GM12878 (cell line): ENCODE measurements around the gene CNTN4. TPM values are rescaled to one million over a fixed set of nuclear protein-coding genes. Genes with fewer than 3 reads are reported as not detected.

Source experiments
- ATAC-seq: fragments of 200-7000 bp; cut with Tn5 transposase; 3 replicates; pipeline ENCODE4 v1.9.1; 2020; ENCODE audit warnings: mild to moderate bottlenecking, moderate library complexity
- BruUV-seq: library from RNA; stranded (reverse); fragments of 400-500 nt; replicated peaks from 2 replicates; lab custom pipeline; 2021; lab: Mats Ljungman, UMichigan
- CTCF ChIA-PET: fragments of 300-600 bp; sonication (Branson Sonifier 250); formaldehyde crosslinking; extraction: SDS; loops from one replicate; lab custom pipeline; 2021; ENCODE audit warnings: inconsistent platforms; lab: Yijun Ruan, JAX
- POLR2A ChIA-PET: fragments of 350-600 bp; formaldehyde crosslinking; extraction: SDS; loops from one replicate; lab custom pipeline; 2021; ENCODE audit warnings: inconsistent platforms; lab: Charles Lee
- RAD21 ChIA-PET: fragments of 300-600 bp; sonication (Branson Sonifier 250); formaldehyde crosslinking; loops from one replicate; lab custom pipeline; 2023; ENCODE audit warnings: antibody characterized with exemption; ENCODE audit not compliant: unreplicated experiment; lab: Charles Lee
- SMC1A ChIA-PET: fragments of 300-600 bp; sonication (Branson Sonifier 250); formaldehyde crosslinking; loops from one replicate; lab custom pipeline; 2023; ENCODE audit not compliant: unreplicated experiment, uncharacterized antibody; lab: Charles Lee
- DNase-seq: peaks from one replicate; pipeline ENCODE4 v3.0.0-alpha.2; 2011; ENCODE audit warnings: low read depth, low spot score
- FAIRE-seq: peaks from 3 replicates; lab custom pipeline; 2011; peaks lifted over from hg19 to GRCh38; lab: Jason Lieb, UNC
- H2AFZ ChIP-seq: 2 replicates; pipeline ENCODE4 v1.6.0; 2011; ENCODE audit warnings: low read depth, low read length, control low read depth; ENCODE audit not compliant: control insufficient read depth
- H3K27ac ChIP-seq: 2 replicates; pipeline ENCODE4 v1.5.1; 2011; ENCODE audit warnings: control low read depth; ENCODE audit not compliant: control insufficient read depth, insufficient read depth
- H3K27me3 ChIP-seq, 2 experiments: replicated peaks in 1 of 2; 2 replicates each; pipeline versions ENCODE4 v1.6.0 to v1.6.1; 2011; ENCODE audit warnings: low read length in 1 of 2; ENCODE audit not compliant: control insufficient read depth in 2 of 2, insufficient read depth in 2 of 2
- H3K36me3 ChIP-seq, 2 experiments: 2 replicates each; pipeline ENCODE4 v1.5.1; 2011; ENCODE audit warnings: low read length in 1 of 2; ENCODE audit not compliant: control insufficient read depth in 2 of 2, insufficient read depth in 2 of 2
- H3K4me1 ChIP-seq: 2 replicates; pipeline ENCODE4 v1.6.1; 2011; ENCODE audit warnings: mild to moderate bottlenecking, low read length, moderate library complexity, mixed read lengths; ENCODE audit not compliant: control insufficient read depth, insufficient read depth
- H3K4me2 ChIP-seq: 2 replicates; pipeline ENCODE4 v1.6.0; 2011; ENCODE audit warnings: control low read depth; ENCODE audit not compliant: control insufficient read depth, insufficient read depth
- H3K4me3 ChIP-seq: fragments of 200-600 bp; sonication (generic); 2 replicates; pipeline ENCODE4 v1.5.1; 2016
- H3K79me2 ChIP-seq: 2 replicates; pipeline ENCODE4 v1.6.0; 2011; ENCODE audit warnings: low read length; ENCODE audit not compliant: control insufficient read depth, insufficient read depth
- H3K9ac ChIP-seq: 2 replicates; pipeline ENCODE4 v1.8.0; 2011; ENCODE audit warnings: low read length, control low read depth, mixed read lengths; ENCODE audit not compliant: control insufficient read depth, insufficient read depth
- H3K9me3 ChIP-seq: replicated peaks from 3 replicates; pipeline ENCODE4 v1.5.1; 2011; ENCODE audit warnings: mild to moderate bottlenecking, low read length; ENCODE audit not compliant: control insufficient read depth, insufficient read depth
- H4K20me1 ChIP-seq: 2 replicates; pipeline ENCODE4 v1.6.0; 2011; ENCODE audit not compliant: control insufficient read depth, insufficient read depth
- BMI1 ChIP-seq: fragments of 450-650 bp; IDR thresholded peaks from 2 replicates; pipeline ENCODE4 v1.6.1; 2016; ENCODE audit warnings: mild to moderate bottlenecking, moderate library complexity, borderline replicate concordance
- HDGF ChIP-seq: fragments of 450-650 bp; IDR thresholded peaks from 2 replicates; pipeline ENCODE4 v1.6.1; 2016; ENCODE audit warnings: antibody characterized with exemption
- KAT2A ChIP-seq: conservative IDR thresholded peaks from 2 replicates; pipeline ENCODE4 v1.6.1; 2011; ENCODE audit warnings: low read depth, low read length; ENCODE audit not compliant: control insufficient read depth
- NRF1 ChIP-seq: conservative IDR thresholded peaks from 2 replicates; pipeline ENCODE4 v1.6.1; 2011; ENCODE audit warnings: mild to moderate bottlenecking, low read depth, low read length, improper control_type of control experiment
- PAX8 ChIP-seq: fragments of 450-650 bp; IDR thresholded peaks from 2 replicates; pipeline ENCODE4 v1.6.1; 2017; ENCODE audit warnings: mild to moderate bottlenecking, moderate library complexity
- PML ChIP-seq: IDR thresholded peaks from 2 replicates; pipeline ENCODE4 v1.6.1; 2012; ENCODE audit warnings: low read length, inconsistent platforms
- RCOR1 ChIP-seq: conservative IDR thresholded peaks from 2 replicates; pipeline ENCODE4 v1.6.1; 2012; ENCODE audit warnings: low read depth, low read length, improper control_type of control experiment
- SIX5 ChIP-seq: IDR thresholded peaks from 2 replicates; pipeline ENCODE4 v1.6.1; 2011; ENCODE audit warnings: mild to moderate bottlenecking, low read depth, low read length, moderate library complexity; ENCODE audit not compliant: severe bottlenecking
- TAF1 ChIP-seq: IDR thresholded peaks from 2 replicates; pipeline ENCODE4 v1.6.1; 2011; ENCODE audit warnings: mild to moderate bottlenecking, low read depth, low read length, borderline replicate concordance
- TCF3 ChIP-seq: IDR thresholded peaks from 2 replicates; pipeline ENCODE4 v1.6.1; 2012; ENCODE audit warnings: low read depth, mild to moderate bottlenecking, low read length, borderline replicate concordance; ENCODE audit not compliant: insufficient read depth
- TCF7 ChIP-seq: IDR thresholded peaks from 2 replicates; pipeline ENCODE4 v1.6.1; 2014; ENCODE audit warnings: antibody characterized with exemption, borderline replicate concordance
- YBX1 ChIP-seq: fragments of 450-650 bp; IDR thresholded peaks from 2 replicates; pipeline ENCODE4 v1.6.1; 2016; ENCODE audit warnings: antibody characterized with exemption
- ZBTB11 ChIP-seq: fragments of 450-650 bp; formaldehyde crosslinking; IDR thresholded peaks from 2 replicates; pipeline ENCODE4 v1.5.0; 2022; ENCODE audit warnings: mild to moderate bottlenecking, missing genetic modification characterization
- ZNF384 ChIP-seq: IDR thresholded peaks from 2 replicates; pipeline ENCODE4 v1.6.1; 2012; ENCODE audit warnings: low read depth, mild to moderate bottlenecking, low read length, improper control_type of control experiment, borderline replicate concordance
- WGBS: methylation state at CpG from one replicate; pipeline ENCODE4 v1.1.6; 2016; ENCODE audit warnings: low lambda C conversion rate; ENCODE audit not compliant: insufficient replicate concordance, insufficient coverage; ENCODE audit errors: missing lambda C conversion rate; 5-methylcytosine and 5-hydroxymethylcytosine counted together
- in situ Hi-C: fragments of 300-500 bp; cut with MboI; formaldehyde crosslinking; loops from 9 replicates; pipeline ENCODE4 v1.14.3; 2018; ENCODE audit warnings: mixed read lengths
- intact Hi-C: fragments of 100-400 bp; cut with micrococcal nuclease; formaldehyde crosslinking; loops from one replicate; pipeline ENCODE4 v1.14.2; 2022; ENCODE audit not compliant: unreplicated experiment
- polyA plus RNA-seq, 11 experiments: library from polyadenylated mRNA; depleted of rRNA in 4 of 11; unstranded in 6 of 11; stranded (reverse) in 5 of 11; fragments of >200 nt; fragmentation: Nextera tagmentation in 4 of 11; fragmentation: Illumina TruSeq in 1 of 11; extraction: Ambion mirVana in 4 of 11; extraction: Trizol in 1 of 11; gene quantifications; 1 replicate in 1 of 11; 2 replicates in 10 of 11; pipeline versions ENCODE4 v1.2.1 to v1.2.3, GENCODE V29; 2011 to 2016; ENCODE audit warnings: inconsistent platforms in 2 of 11, missing spikeins in 2 of 11, low read depth in 1 of 11
- total RNA-seq, 4 experiments: library from RNA; depleted of rRNA in 3 of 4; stranded (reverse); fragments of >200 nt in 3 of 4; fragmentation: Illumina TruSeq in 1 of 4; extraction: Trizol in 1 of 4; gene quantifications; 2 replicates each; pipeline versions ENCODE4 v1.2.1 to v1.2.3, GENCODE V29; 2013 to 2021

The CNTN4 gene
- total and polyA plus RNA-seq, 10 of the 15 experiments (the other 5 are each of a cell fraction or from before 2014, with no cell fraction given): 0.05 to 0.43 (median 0.15) TPM; not detected in 1

- no peak overlapping the region for H3K4me2 ChIP-seq
- no peaks in the 10 kb centered on the region for H3K36me3 ChIP-seq
- WGBS: 4% methylated on average over 3 of the region's 3 CpGs
- ChIA-PET CTCF (no interaction called here), POLR2A (no interaction called here), RAD21 (no interaction called here), SMC1A (no interaction called here)
- no peak for FAIRE-seq
- H3K27ac ChIP-seq: no peak overlapping the region
- no peaks in the 10 kb centered on the region for H3K4me1 ChIP-seq
- in situ Hi-C loops: no loop called here
- intact Hi-C loops: no loop called here
- H2AFZ ChIP-seq: no peak overlapping the region
- H4K20me1 ChIP-seq: no peaks in the 10 kb centered on the region
- no peaks in the 10 kb centered on the region for H3K27me3 ChIP-seq
- no TSS peak for BruUV-seq
- no peaks in the 10 kb centered on the region for H3K9me3 ChIP-seq
- H3K4me3 ChIP-seq: no peak overlapping the region
- no peak overlapping the region for H3K9ac ChIP-seq
- no peak for ATAC-seq
- DNase-seq: no peak
- no peaks in the 10 kb centered on the region for H3K79me2 ChIP-seq
- TF ChIP-seq NRF1 (no peak), TAF1 (no peak), HDGF (no peak), TCF7 (no peak), BMI1 (no peak), KAT2A (no peak), PML (no peak), TCF3 (no peak), ZNF384 (no peak), SIX5 (no peak), YBX1 (no peak), RCOR1 (no peak), ZBTB11 (CRISPR knock-in tag) (no peak), PAX8 (no peak)
Observed at GRCh38 chr3:2250783-2251182, 152.1 kb downstream of the CNTN4 start.
